GM21737 (cell line): ENCODE results near the gene TMEM140.
"Not testable (repeated sequence)": the region's sequence is repeated elsewhere in the genome, so short reads cannot be mapped to it uniquely, and the experiment has no call there.

ENCODE experiments used
- ATAC-seq: cut with Tn5 transposase; IDR thresholded peaks from one replicate; pipeline ENCODE4 v1.9.1; 2021; ENCODE audit warnings: mild to moderate bottlenecking, moderate library complexity; ENCODE audit not compliant: unreplicated experiment

TMEM140 gene

DNA sequence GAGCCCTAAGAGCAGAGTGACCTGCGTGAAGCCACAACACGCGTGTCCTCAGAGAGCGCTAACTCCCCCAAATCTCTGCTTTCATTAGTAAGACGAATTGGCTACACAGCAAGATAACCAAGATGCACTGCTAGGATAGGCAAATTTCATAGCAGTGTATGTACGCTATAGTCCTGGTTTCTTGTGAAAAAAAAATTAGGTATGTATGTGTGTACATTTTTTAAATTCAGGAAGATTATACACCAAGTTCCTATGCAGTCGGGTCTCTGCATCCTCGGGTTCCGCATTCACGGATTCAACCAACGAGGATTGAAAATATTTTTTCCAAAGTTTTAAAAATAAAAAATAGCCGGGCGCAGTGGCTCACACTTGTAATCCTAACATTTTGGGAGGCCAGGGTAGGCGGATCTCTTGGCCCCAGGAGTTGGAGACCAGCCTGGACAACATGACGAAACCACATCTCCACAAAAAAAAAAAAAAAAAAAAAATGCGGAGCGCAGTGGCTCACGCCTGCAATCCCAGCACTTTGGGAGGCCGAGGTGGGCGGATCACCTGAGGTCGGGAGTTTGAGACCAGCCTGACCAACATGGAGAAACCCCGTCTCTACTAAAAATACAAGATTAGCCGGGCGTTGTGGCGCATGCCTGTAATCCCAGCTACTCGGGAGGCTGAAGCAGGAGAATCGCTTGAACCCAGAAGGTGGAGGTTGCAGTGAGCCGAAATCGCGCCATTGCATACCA is 64.2 kb downstream of the TMEM140 start:
- not testable (repeated sequence) for ATAC-seq

- no peak for ATAC-seq
These were observed 66.0 kb downstream of the TMEM140 start for GRCh38 chr7:135213831-135214230.

- ATAC-seq = no peak
These were observed 67.3 kb downstream of the TMEM140 start for GRCh38 chr7:135215180-135215579.

DNA sequence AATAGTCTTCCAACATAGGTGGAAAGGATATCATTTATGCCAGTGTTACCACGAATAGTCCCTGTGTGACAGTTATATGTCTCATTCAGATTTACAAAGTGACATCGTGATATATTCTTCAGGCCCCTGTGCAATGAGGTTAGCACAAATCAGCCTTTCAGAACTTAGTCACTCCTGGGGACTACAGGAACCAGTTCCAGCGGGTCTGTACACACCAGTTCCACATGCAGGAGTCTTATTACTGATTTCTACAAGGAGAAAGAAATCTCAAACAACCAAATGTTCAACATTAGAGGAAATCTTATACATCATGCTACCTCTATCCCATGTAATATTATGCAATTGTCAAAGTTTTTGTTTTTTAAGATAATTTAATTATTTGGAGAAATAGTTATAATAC is 67.8 kb downstream of the TMEM140 start:
- no peak for ATAC-seq
